SK-N-MC (cell line): ENCODE data around the gene RHBDD1.

Experiments
- DNase-seq: peaks from one replicate; pipeline ENCODE4 v3.0.0-alpha.2; 2011; ENCODE audit warnings: low read depth, low spot score
- H3K27ac ChIP-seq: fragments of 200-600 bp; sonication (generic); 2 replicates; pipeline ENCODE4 v1.5.1; 2016; ENCODE audit warnings: mixed run types
- H3K36me3 ChIP-seq: fragments of 200-600 bp; sonication (generic); 2 replicates; pipeline ENCODE4 v1.6.1; 2017; ENCODE audit warnings: antibody characterized with exemption, low read length, mixed read lengths; ENCODE audit not compliant: insufficient read depth
- H3K4me3 ChIP-seq: fragments of 200-600 bp; sonication (generic); 2 replicates; pipeline ENCODE4 v1.5.1; 2016
- H3K9ac ChIP-seq: fragments of 200-600 bp; sonication (generic); 2 replicates; pipeline ENCODE4 v1.8.0; 2017; ENCODE audit warnings: mixed run types, mixed read lengths; ENCODE audit not compliant: insufficient read length
- H3K9me3 ChIP-seq: fragments of 200-600 bp; sonication (generic); 2 replicates; pipeline ENCODE4 v1.6.1; 2017; ENCODE audit warnings: low read depth, mild to moderate bottlenecking, antibody characterized with exemption, low read length, moderate library complexity, mixed read lengths
- EZH2 ChIP-seq: fragments of 200-600 bp; sonication (generic); IDR thresholded peaks from one replicate; pipeline ENCODE4 v1.6.1; 2017; ENCODE audit warnings: antibody characterized with exemption
- FOXP2 ChIP-seq: optimal IDR thresholded peaks from 2 replicates; pipeline ENCODE3; 2011; ENCODE audit warnings: mild to moderate bottlenecking, moderate library complexity; ENCODE audit not compliant: insufficient read depth; ENCODE audit errors: extremely low read length, control extremely low read depth
- POLR2AphosphoS5 ChIP-seq: IDR thresholded peaks from 2 replicates; pipeline ENCODE4 v1.6.1; 2012; ENCODE audit warnings: mild to moderate bottlenecking, low read depth, low read length, borderline replicate concordance

The RHBDD1 gene

DNA sequence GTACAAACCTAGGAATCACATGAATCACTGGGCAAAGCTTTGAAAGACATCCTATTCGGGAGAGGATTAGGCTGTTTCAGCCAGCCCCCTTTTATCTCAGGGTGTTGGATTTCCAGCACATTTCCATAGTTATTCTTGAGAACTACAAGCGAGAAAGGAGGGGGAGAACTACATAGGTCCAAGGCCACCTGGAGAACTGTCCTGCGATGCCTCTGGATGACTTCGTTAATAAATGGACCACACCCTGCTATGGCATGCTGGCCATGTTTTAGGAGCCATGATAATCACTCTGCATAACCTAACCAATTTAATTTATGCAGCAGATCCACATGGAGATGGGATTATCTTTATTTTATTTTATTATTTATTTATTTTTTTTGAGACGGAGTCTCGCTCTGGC is 29.9 kb downstream of the RHBDD1 start:
- TF ChIP-seq POLR2AphosphoS5, result no peak
- no peak for TF ChIP-seq FOXP2
- no peak for TF ChIP-seq EZH2
- H3K4me3 ChIP-seq, result no peak overlapping the region
- H3K36me3 ChIP-seq, result peaks cover 9% of the 10 kb centered on the region; the same call in 1 of the 2 replicates
- H3K9ac ChIP-seq, result no peak overlapping the region
- H3K9me3 ChIP-seq, result no peaks in the 10 kb centered on the region
- no peak overlapping the region for H3K27ac ChIP-seq
- DNase-seq, result no peak

DNA sequence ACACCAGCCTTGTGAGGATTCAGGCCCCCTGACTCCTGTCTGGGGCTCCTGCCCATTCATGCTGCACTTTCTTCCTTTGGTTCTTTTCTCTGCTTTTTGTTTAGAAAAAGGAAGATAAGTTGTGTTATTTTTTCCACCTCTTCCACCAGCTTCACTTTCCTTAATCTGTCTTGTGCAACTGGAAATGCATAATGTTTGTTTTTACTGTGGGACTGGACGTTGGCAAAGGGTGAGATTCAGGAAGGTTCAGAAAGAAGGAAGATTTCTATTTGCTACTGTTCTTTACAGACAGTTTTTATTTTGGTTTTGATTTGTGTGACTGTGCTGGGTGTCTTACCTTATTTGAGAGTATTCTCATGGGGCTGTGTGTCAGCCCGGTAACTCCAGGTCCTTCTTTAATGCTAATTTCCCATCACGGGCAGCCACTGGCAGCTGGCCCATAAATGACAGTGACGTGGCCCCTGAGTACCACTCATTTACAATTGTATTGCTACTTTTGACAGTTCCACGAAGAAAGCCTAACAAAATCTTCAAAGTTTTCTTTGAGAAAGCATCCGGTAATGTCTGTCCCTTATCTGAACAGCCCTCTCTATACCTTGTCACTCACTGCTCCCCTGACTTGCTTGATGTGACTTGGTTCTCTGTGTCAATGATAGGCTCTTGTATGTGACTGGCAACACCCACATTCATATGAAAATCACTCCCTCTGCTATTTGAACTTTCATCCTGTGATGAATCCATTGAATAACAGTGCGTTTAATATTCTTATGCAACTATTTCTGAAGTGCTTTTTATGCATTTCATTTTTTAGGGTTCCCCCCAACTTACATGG is 32.7 kb downstream of the RHBDD1 start:
- no peak for TF ChIP-seq POLR2AphosphoS5
- DNase-seq, result no peak
- no peaks in the 10 kb centered on the region for H3K9me3 ChIP-seq
- H3K36me3 ChIP-seq, result peaks cover 9% of the 10 kb centered on the region; the same call in 1 of the 2 replicates
- H3K9ac ChIP-seq, result no peak overlapping the region
- no peak overlapping the region for H3K4me3 ChIP-seq
- no peak overlapping the region for H3K27ac ChIP-seq

DNA sequence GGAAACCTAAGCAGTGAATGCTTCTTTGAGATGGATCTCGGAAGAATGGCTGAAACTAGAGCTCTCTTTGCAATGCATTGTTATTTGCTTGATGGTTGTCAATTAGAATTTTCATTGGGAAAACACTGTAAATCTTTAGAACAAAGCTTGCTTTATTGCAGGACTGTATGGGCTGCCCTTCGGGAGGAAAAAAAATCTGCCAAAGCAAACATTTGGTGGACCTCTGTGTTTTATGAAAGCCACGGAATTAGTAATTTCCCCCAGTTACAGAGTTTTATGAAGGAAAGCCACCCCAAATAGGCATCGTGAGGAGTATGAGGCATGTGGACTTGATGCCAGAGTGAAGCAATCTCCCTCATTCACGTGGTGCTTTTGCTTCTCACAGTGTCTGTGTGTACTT is 33.5 kb downstream of the RHBDD1 start:
- H3K4me3 ChIP-seq, result no peak overlapping the region
- peaks cover 9% of the 10 kb centered on the region; the same call in 1 of the 2 replicates for H3K36me3 ChIP-seq
- TF ChIP-seq FOXP2, result no peak
- TF ChIP-seq EZH2, result no peak
- TF ChIP-seq POLR2AphosphoS5, result no peak
- H3K9ac ChIP-seq, result no peak overlapping the region
- DNase-seq, result no peak
- no peaks in the 10 kb centered on the region for H3K9me3 ChIP-seq
- no peak overlapping the region for H3K27ac ChIP-seq

DNA sequence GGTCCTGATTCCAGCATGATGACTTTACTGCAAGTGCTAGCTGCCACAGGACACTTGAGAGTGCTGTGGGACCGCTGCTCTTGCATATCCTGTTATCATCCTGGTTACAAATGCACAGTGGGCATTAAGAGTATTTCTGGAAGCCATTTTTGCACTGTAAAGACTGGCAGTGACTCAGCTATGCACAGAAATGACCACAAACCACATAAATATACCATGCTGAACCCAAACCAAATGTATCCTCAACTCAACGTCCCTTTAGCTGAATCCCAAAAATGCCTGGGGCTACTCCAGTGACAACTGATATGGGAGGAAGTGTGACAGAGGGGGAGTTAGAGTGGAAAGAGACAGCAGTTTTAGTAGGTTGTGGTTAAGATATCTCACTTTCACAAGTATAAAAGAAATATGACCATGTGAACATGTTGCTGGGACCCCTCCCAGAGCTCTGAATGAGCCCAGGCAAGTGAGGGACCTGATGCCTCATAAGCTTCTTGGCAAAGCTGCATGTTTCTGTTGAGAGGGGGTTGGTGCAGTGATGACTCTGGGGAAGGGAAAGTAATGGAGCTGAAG is 37.3 kb downstream of the RHBDD1 start:
- H3K27ac ChIP-seq, result no peak overlapping the region

DNA sequence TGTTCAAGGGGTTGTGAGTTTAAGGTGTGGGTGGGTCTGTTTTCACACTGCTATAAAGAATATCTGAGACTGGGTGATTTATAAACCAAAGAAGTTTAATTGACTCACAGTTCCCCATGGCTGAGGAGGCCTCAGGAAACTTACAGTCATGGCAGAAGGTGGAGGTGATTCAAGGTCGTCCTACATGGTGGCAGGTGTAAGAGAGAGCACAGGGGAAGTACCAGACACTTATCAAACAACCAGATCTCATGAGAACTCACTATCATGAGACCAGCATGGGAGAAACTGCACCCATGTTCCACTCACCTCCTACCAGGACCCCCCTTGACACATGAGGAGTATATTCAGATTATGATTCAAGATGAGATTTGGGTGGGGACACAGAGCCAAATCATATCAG is 38.0 kb downstream of the RHBDD1 start:
- no peak for DNase-seq
- Histone ChIP-seq H3K4me3 (no peak overlapping the region), H3K27ac (no peak overlapping the region), H3K9ac (no peak overlapping the region), H3K9me3 (no peaks in the 10 kb centered on the region), H3K36me3 (no peaks in the 10 kb centered on the region; the same call in 1 of the 2 replicates)
- no peak for TF ChIP-seq POLR2AphosphoS5
- TF ChIP-seq FOXP2, result no peak
- no peak for TF ChIP-seq EZH2

More for the DNA sequence above, 37.3 kb downstream of the RHBDD1 start:
- Histone ChIP-seq H3K9me3 (no peaks in the 10 kb centered on the region), H3K9ac (no peak overlapping the region), H3K4me3 (no peak overlapping the region), H3K36me3 (no peaks in the 10 kb centered on the region; the same call in 1 of the 2 replicates)
- no peak for DNase-seq
- TF ChIP-seq POLR2AphosphoS5, result no peak
- no peak for TF ChIP-seq EZH2
- TF ChIP-seq FOXP2, result no peak

DNA sequence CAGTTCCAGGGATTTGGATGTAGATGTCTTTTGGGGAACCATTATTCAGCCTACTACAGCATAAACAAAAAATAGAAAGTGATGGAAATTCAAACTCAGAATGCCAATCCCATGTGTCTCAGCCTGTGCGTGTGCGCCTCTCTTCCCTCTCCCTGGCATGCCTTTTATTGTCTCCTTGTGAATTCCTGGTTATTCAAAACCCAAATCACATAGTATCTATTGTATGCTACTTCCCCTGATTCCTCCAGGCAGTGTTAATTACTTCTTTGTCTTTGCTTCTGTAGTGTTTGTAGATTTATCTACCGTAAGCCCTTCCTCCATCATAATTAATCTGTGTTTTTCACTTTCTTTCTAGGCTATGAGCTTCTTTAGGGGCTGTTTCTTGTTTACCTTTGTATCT is 38.9 kb downstream of the RHBDD1 start:
- TF ChIP-seq POLR2AphosphoS5 (no peak), FOXP2 (no peak), EZH2 (no peak)
- Histone ChIP-seq H3K9ac (no peak overlapping the region), H3K27ac (no peak overlapping the region), H3K4me3 (no peak overlapping the region), H3K36me3 (no peaks in the 10 kb centered on the region), H3K9me3 (no peaks in the 10 kb centered on the region)
- DNase-seq, result no peak

DNA sequence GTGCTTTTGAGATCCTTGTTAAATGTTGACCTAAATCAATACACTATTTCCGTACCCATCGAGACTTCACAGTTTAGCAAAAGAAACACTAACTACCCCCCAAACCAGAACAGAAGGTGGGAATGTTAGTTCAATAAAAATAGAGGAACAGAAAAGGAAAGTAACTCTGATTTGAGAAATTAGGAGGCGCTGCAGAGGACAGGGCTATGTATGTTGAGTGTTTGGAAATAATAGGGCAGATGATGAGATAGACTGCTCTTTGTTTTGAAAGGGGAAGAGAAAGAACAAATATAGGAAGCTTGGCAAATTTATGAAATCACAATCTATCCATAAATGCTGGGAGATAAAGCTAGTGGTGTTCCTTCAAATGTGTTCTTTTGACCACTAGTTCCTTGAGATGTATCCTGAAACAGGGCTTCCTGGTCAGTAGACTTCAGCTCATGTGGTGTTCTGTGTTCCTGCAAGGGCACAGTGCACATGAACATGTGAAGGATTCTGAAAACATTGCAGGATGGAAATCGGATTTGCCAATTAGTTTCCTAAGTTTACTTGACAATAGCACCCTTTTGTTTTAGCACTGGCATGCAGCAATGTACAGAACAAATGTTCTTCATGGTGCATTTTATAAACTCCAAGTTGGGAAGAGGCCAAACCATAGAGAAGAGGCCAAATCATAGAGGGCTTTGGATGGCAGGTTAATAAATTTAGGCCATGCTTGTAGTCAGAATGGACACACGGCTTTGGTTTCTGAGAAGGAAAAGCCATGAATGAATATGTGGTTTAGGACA is 39.8 kb downstream of the RHBDD1 start:
- no peak for TF ChIP-seq POLR2AphosphoS5
- no peak for DNase-seq
- H3K36me3 ChIP-seq, result no peaks in the 10 kb centered on the region
- no peak overlapping the region for H3K9ac ChIP-seq
- H3K4me3 ChIP-seq, result no peak overlapping the region
- H3K9me3 ChIP-seq, result no peaks in the 10 kb centered on the region
- no peak overlapping the region for H3K27ac ChIP-seq

DNA sequence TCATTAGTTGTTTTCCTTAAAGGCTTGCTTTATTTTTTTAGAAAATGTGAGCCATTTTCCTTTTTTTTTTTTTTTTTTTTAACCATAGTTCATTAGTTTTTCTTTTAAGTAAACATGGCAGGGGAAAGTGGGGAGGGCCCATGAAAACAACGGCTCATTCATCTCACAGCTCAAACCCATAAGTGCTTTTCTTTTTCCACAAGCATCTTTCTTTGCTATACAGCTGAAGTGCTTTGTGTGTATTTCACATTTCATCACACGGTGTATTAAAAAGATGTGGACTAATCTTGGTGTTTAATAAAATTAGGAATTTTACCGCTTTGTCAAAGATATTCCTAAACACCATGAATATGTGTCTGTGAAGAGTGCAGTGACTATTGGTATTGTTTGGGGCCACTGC is 41.6 kb downstream of the RHBDD1 start:
- Histone ChIP-seq H3K27ac (no peak overlapping the region), H3K9me3 (no peaks in the 10 kb centered on the region), H3K4me3 (no peak overlapping the region), H3K9ac (no peak overlapping the region), H3K36me3 (no peaks in the 10 kb centered on the region)
- no peak for DNase-seq
- TF ChIP-seq FOXP2 (no peak), POLR2AphosphoS5 (no peak), EZH2 (no peak)
